K562 (cell line): ENCODE data around the gene EXOC4. TPM values are rescaled to one million over a fixed set of nuclear protein-coding genes. Genes with fewer than 3 reads are reported as not detected.
A peak's percentile ranks its signal among the peaks of the same experiment; 100 is the strongest.

ENCODE experiments used
- BRD9 ChIP-seq: fragments of 450-650 bp; IDR thresholded peaks from 2 replicates; pipeline ENCODE4 v1.6.1; 2018; ENCODE audit warnings: low read depth; ENCODE audit not compliant: partially characterized antibody
- ELF1 ChIP-seq: fragments of 200-800 bp; sonication (Bioruptor generic); IDR thresholded peaks from 2 replicates; pipeline ENCODE4 v1.6.1; 2016; ENCODE audit warnings: missing genetic modification characterization, missing compliant biosample characterization
- FOXM1 ChIP-seq, 2 experiments: fragments of 450-650 bp in 1 of 2; sonication (generic) in 1 of 2; formaldehyde crosslinking in 1 of 2; IDR thresholded peaks; 2 replicates each; pipeline versions ENCODE4 v1.6.1 to v1.9.0; 2017 to 2022; ENCODE audit warnings: low read depth in 2 of 2, mild to moderate bottlenecking in 2 of 2, missing genetic modification reagents in 1 of 2, moderate library complexity in 1 of 2
- HDAC2 ChIP-seq: fragments of 450-650 bp; IDR thresholded peaks from 2 replicates; pipeline ENCODE4 v1.6.1; 2016; ENCODE audit warnings: mild to moderate bottlenecking
- JUN ChIP-seq, 2 experiments: sonication (generic) in 1 of 2; formaldehyde crosslinking in 1 of 2; IDR thresholded peaks; 2 replicates each; pipeline versions ENCODE4 v1.6.1 to v1.8.0; 2012 to 2022; ENCODE audit warnings: borderline replicate concordance in 2 of 2, mild to moderate bottlenecking in 2 of 2, improper control_type of control experiment in 1 of 2, low read depth in 1 of 2, low read length in 1 of 2, missing genetic modification reagents in 1 of 2
- KLF13 ChIP-seq: fragments of 450-650 bp; IDR thresholded peaks from 2 replicates; pipeline ENCODE4 v1.6.1; 2016; ENCODE audit warnings: missing genetic modification characterization, low read depth, mild to moderate bottlenecking, missing compliant biosample characterization, moderate library complexity, borderline replicate concordance
- MAFF ChIP-seq: IDR thresholded peaks from 2 replicates; pipeline ENCODE4 v1.6.1; 2012; ENCODE audit warnings: low read length, improper control_type of control experiment
- MEF2A ChIP-seq: IDR thresholded peaks from 2 replicates; pipeline ENCODE4 v1.6.1; 2011; ENCODE audit warnings: low read depth, mild to moderate bottlenecking, low read length, moderate library complexity; ENCODE audit not compliant: control insufficient read depth
- PHF20 ChIP-seq: fragments of 450-650 bp; IDR thresholded peaks from 2 replicates; pipeline ENCODE4 v1.6.1; 2018; ENCODE audit not compliant: partially characterized antibody
- ZNF408 ChIP-seq: fragments of 250-450 bp; sonication (Bioruptor Pico); IDR thresholded peaks from 2 replicates; pipeline ENCODE4 v1.4.0; 2020; ENCODE audit warnings: low read depth, mild to moderate bottlenecking, moderate library complexity
- ZNF41 ChIP-seq: fragments of 250-450 bp; sonication (Bioruptor Pico); conservative IDR thresholded peaks from 2 replicates; pipeline ENCODE4 v1.4.0; 2020; ENCODE audit warnings: mild to moderate bottlenecking
- ZNF444 ChIP-seq: fragments of 250-450 bp; sonication (Bioruptor Pico); IDR thresholded peaks from 2 replicates; pipeline ENCODE4 v1.4.0; 2020; ENCODE audit warnings: mild to moderate bottlenecking, moderate library complexity
- polyA plus RNA-seq, 8 experiments: library from polyadenylated mRNA; depleted of rRNA in 4 of 8; stranded (reverse) in 5 of 8; unstranded in 3 of 8; fragments of >200 nt; fragmentation: Nextera tagmentation in 2 of 8; fragmentation: Illumina TruSeq in 1 of 8; extraction: Ambion mirVana in 2 of 8; extraction: Trizol in 1 of 8; gene quantifications; 2 replicates each; pipeline versions ENCODE4 v1.2.1 to v1.2.3, GENCODE V29; 2011 to 2014; ENCODE audit warnings: inconsistent platforms in 1 of 8, missing spikeins in 1 of 8
- total RNA-seq, 7 experiments: library from RNA; depleted of rRNA in 6 of 7; stranded (reverse); fragments of >200 nt in 6 of 7; fragmentation: Illumina TruSeq in 2 of 7; extraction: Trizol in 2 of 7; gene quantifications; 2 replicates each; pipeline versions ENCODE4 v1.2.1 to v1.2.3, GENCODE V29; 2011 to 2021; ENCODE audit warnings: low replicate concordance in 1 of 7
- TF ChIP-seq, protein P1 (sequence below): fragments of 250-450 bp; sonication (Bioruptor Pico); IDR thresholded peaks from 2 replicates; pipeline ENCODE4 v1.8.0; 2022; ENCODE audit warnings: inconsistent platforms, mild to moderate bottlenecking, moderate library complexity, borderline replicate concordance
- TF ChIP-seq, protein P2 (sequence below): fragments of 450-650 bp; formaldehyde crosslinking; IDR thresholded peaks from 2 replicates; pipeline ENCODE4 v1.4.0; 2020; ENCODE audit warnings: mild to moderate bottlenecking
- TF ChIP-seq, protein P3 (sequence below): sonication (generic); formaldehyde crosslinking; IDR thresholded peaks from 2 replicates; pipeline ENCODE4 v1.8.1; 2023; ENCODE audit warnings: mild to moderate bottlenecking, missing genetic modification reagents
- TF ChIP-seq, protein P4 (sequence below), 2 experiments: fragments of 150-350 bp in 1 of 2; IDR thresholded peaks; 2 replicates each; pipeline ENCODE4 v1.6.1; 2012 to 2016; ENCODE audit warnings: low read depth in 2 of 2, low read length in 2 of 2, mild to moderate bottlenecking in 1 of 2, moderate library complexity in 1 of 2
- TF ChIP-seq, protein P5 (sequence below): fragments of 450-650 bp; IDR thresholded peaks from 2 replicates; pipeline ENCODE4 v1.6.1; 2016; ENCODE audit warnings: antibody characterized with exemption

Gene EXOC4
- total and polyA plus RNA-seq, 9 of the 15 experiments (the other 6 are each of a cell fraction or from before 2014, with no cell fraction given): 18.5 to 73.1 (median 46.6) TPM

DNA sequence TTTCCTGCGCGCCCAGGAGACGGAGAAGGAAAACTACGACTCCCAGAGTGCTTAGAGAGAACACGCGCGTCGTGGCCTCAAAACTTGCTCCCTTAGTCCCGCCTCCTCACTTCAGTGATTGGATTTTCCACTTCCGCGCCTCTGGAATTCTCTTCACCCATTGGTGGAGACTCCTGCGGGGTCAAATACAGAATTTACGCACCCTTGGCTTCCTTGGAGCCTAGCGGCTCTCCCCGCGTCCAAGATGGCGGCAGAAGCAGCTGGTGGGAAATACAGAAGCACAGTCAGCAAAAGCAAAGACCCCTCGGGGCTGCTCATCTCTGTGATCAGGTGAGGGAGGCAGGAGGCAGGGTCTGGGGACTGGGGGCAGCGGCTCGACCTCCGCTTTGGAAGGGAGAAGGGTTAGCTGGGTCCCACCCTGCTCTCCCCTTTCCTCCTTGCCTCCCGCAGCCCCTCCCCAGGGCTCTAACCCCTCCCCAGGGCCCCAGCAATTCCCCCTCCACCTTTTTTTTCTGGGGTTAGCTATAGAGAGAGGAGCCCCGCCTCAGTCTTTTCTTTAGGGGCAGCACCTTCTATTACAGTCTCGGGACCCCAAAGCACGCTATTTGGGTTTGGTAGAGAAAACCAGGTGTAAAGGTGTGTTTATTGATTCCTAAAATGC, at the start of gene EXOC4 (continued):
- no peak for TF ChIP-seq BRD9
- TF ChIP-seq, protein P1, sequence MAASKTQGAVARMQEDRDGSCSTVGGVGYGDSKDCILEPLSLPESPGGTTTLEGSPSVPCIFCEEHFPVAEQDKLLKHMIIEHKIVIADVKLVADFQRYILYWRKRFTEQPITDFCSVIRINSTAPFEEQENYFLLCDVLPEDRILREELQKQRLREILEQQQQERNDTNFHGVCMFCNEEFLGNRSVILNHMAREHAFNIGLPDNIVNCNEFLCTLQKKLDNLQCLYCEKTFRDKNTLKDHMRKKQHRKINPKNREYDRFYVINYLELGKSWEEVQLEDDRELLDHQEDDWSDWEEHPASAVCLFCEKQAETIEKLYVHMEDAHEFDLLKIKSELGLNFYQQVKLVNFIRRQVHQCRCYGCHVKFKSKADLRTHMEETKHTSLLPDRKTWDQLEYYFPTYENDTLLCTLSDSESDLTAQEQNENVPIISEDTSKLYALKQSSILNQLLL (CRISPR knock-in tag): no peak
- TF ChIP-seq HDAC2: peak; percentile 71; the same call in 1 of the 2 replicates
- no peak for TF ChIP-seq FOXM1 (IDR thresholded peaks at IDR 0.05; ENCODE audit: low read depth)
- TF ChIP-seq FOXM1 (CRISPR knock-in tag; IDR thresholded peaks at IDR 0.05; ENCODE audit: low read depth): peak; percentile 77; the same call in 1 of the 2 replicates
- TF ChIP-seq ZNF444 (CRISPR knock-in tag): no peak
- TF ChIP-seq JUN (IDR thresholded peaks at IDR 0.05; ENCODE audit: borderline replicate concordance, low read depth, low read length): 0 out of 2 replicates have a peak, but pooled peaks have one; percentile 48
- no peak for TF ChIP-seq JUN (CRISPR knock-in tag; IDR thresholded peaks at IDR 0.05; ENCODE audit: borderline replicate concordance)
- no peak for TF ChIP-seq ZNF408 (CRISPR knock-in tag)
- TF ChIP-seq, protein P2, sequence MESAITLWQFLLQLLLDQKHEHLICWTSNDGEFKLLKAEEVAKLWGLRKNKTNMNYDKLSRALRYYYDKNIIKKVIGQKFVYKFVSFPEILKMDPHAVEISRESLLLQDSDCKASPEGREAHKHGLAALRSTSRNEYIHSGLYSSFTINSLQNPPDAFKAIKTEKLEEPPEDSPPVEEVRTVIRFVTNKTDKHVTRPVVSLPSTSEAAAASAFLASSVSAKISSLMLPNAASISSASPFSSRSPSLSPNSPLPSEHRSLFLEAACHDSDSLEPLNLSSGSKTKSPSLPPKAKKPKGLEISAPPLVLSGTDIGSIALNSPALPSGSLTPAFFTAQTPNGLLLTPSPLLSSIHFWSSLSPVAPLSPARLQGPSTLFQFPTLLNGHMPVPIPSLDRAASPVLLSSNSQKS: no peak
- TF ChIP-seq MEF2A: no peak
- TF ChIP-seq, protein P3, sequence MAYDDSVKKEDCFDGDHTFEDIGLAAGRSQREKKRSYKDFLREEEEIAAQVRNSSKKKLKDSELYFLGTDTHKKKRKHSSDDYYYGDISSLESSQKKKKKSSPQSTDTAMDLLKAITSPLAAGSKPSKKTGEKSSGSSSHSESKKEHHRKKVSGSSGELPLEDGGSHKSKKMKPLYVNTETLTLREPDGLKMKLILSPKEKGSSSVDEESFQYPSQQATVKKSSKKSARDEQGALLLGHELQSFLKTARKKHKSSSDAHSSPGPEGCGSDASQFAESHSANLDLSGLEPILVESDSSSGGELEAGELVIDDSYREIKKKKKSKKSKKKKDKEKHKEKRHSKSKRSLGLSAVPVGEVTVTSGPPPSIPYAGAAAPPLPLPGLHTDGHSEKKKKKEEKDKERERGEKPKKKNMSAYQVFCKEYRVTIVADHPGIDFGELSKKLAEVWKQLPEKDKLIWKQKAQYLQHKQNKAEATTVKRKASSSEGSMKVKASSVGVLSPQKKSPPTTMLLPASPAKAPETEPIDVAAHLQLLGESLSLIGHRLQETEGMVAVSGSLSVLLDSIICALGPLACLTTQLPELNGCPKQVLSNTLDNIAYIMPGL (CRISPR knock-in tag): no peak
- TF ChIP-seq, protein P4, sequence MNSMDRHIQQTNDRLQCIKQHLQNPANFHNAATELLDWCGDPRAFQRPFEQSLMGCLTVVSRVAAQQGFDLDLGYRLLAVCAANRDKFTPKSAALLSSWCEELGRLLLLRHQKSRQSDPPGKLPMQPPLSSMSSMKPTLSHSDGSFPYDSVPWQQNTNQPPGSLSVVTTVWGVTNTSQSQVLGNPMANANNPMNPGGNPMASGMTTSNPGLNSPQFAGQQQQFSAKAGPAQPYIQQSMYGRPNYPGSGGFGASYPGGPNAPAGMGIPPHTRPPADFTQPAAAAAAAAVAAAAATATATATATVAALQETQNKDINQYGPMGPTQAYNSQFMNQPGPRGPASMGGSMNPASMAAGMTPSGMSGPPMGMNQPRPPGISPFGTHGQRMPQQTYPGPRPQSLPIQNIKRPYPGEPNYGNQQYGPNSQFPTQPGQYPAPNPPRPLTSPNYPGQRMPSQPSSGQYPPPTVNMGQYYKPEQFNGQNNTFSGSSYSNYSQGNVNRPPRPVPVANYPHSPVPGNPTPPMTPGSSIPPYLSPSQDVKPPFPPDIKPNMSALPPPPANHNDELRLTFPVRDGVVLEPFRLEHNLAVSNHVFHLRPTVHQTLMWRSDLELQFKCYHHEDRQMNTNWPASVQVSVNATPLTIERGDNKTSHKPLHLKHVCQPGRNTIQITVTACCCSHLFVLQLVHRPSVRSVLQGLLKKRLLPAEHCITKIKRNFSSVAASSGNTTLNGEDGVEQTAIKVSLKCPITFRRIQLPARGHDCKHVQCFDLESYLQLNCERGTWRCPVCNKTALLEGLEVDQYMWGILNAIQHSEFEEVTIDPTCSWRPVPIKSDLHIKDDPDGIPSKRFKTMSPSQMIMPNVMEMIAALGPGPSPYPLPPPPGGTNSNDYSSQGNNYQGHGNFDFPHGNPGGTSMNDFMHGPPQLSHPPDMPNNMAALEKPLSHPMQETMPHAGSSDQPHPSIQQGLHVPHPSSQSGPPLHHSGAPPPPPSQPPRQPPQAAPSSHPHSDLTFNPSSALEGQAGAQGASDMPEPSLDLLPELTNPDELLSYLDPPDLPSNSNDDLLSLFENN (IDR thresholded peaks at IDR 0.05; ENCODE audit: low read depth in 2 of 2, low read length in 2 of 2): 0 out of 4 replicates have a peak, but pooled peaks of 1 of the 2 experiments have one; percentile 60
- peak; percentile 99 for TF ChIP-seq ELF1 (tag)
- TF ChIP-seq KLF13 (tag): no peak
- TF ChIP-seq, protein P5, sequence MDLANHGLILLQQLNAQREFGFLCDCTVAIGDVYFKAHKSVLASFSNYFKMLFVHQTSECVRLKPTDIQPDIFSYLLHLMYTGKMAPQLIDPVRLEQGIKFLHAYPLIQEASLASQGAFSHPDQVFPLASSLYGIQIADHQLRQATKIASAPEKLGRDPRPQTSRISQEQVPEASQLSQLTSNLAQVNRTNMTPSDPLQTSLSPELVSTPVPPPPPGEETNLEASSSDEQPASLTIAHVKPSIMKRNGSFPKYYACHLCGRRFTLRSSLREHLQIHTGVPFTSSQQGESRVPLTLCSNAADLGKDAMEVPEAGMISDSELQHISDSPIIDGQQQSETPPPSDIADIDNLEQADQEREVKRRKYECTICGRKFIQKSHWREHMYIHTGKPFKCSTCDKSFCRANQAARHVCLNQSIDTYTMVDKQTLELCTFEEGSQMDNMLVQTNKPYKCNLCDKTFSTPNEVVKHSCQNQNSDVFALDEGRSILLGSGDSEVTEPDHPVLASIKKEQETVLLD: peak; percentile 28; the same call in 1 of the 2 replicates
- TF ChIP-seq ZNF41 (CRISPR knock-in tag): no peak
- TF ChIP-seq MAFF: peak; percentile 79
- TF ChIP-seq PHF20: peak; percentile 87
